NB4 (cell line): ENCODE measurements around the gene TMEM94.
"Not testable (repeated sequence)": the region's sequence is repeated elsewhere in the genome, so short reads cannot be mapped to it uniquely, and the experiment has no call there.

Source experiments
- CTCF ChIP-seq: IDR thresholded peaks from one replicate; pipeline ENCODE4 v1.5.1; 2012; ENCODE audit warnings: low read depth, low read length
- MAX ChIP-seq: IDR thresholded peaks from 2 replicates; pipeline ENCODE4 v1.6.1; 2011; ENCODE audit warnings: low read depth, low read length
- POLR2A ChIP-seq: IDR thresholded peaks from 2 replicates; pipeline ENCODE4 v1.6.1; 2011; ENCODE audit warnings: mild to moderate bottlenecking; ENCODE audit not compliant: insufficient read length; ENCODE audit errors: extremely low read depth

- not testable (repeated sequence) for TF ChIP-seq CTCF, POLR2A, MAX
Measured at GRCh38 chr17:75434433-75434832, 22.0 kb upstream of the TMEM94 start.
